NCI-H2227 (cell line): Measurements from ENCODE around the gene CHP1.
"Not testable (repeated sequence)": the region's sequence is repeated elsewhere in the genome, so short reads cannot be mapped to it uniquely, and the experiment has no call there.

Experiments used
- DNase-seq: peaks from one replicate; lab custom pipeline; 2025; ENCODE audit not compliant: unreplicated experiment; lab: John Stamatoyannopoulos, UW

The CHP1 gene

GRCh38 chr15:41230650-41231421, at the start of gene CHP1, which contains the start of gene EXD1:
TSS of gene CHP1 (plus strand) at chr15:41231268. CDS start at chr15:41231383, 115 bp downstream.
TSS of gene EXD1 (minus strand) at chr15:41230757. CDS start at chr15:41226575, 4,182 bp downstream.
- DNase-seq: peak; percentile 95

- no peak for DNase-seq
These were observed 48.8 kb upstream of the CHP1 start for GRCh38 chr15:41182266-41182665.

GRCh38 chr15:41183581-41183980, 47.5 kb upstream of the CHP1 start:
- DNase-seq: no peak

GRCh38 chr15:41194444-41194843, 36.6 kb upstream of the CHP1 start:
- no peak for DNase-seq

- DNase-seq: no peak
These were observed 31.6 kb upstream of the CHP1 start for GRCh38 chr15:41199470-41199869.

GRCh38 chr15:41203395-41203794, 27.7 kb upstream of the CHP1 start:
- no peak for DNase-seq

GRCh38 chr15:41205315-41205714, 25.8 kb upstream of the CHP1 start:
- DNase-seq: no peak

GRCh38 chr15:41207687-41208448, 23.2 kb upstream of the CHP1 start:
- no peak for DNase-seq

- DNase-seq: no peak
These were observed 15.4 kb upstream of the CHP1 start for GRCh38 chr15:41215708-41216107.

GRCh38 chr15:41218851-41219250, 12.2 kb upstream of the CHP1 start:
- no peak for DNase-seq

- DNase-seq: no peak
These were observed 11.7 kb upstream of the CHP1 start for GRCh38 chr15:41219381-41219780.

GRCh38 chr15:41230345-41230649, 771 bp upstream of the CHP1 start:
- DNase-seq: no peak

GRCh38 chr15:41231422-41232226, 556 bp downstream of the CHP1 start:
- no peak for DNase-seq

- no peak for DNase-seq
These were observed 2.3 kb downstream of the CHP1 start for GRCh38 chr15:41233367-41233771.

- DNase-seq: not testable (repeated sequence)
These were observed 4.2 kb downstream of the CHP1 start for GRCh38 chr15:41235228-41235627.

GRCh38 chr15:41235929-41236328, 4.9 kb downstream of the CHP1 start:
- no peak for DNase-seq

- DNase-seq: no peak
These were observed 7.0 kb downstream of the CHP1 start for GRCh38 chr15:41238100-41238499.

GRCh38 chr15:41241221-41241964, 10.3 kb downstream of the CHP1 start:
- DNase-seq: peak; percentile 80

- DNase-seq: not testable (repeated sequence)
These were observed 19.7 kb downstream of the CHP1 start for GRCh38 chr15:41250745-41251144.

GRCh38 chr15:41251411-41251810, 20.3 kb downstream of the CHP1 start:
- no peak for DNase-seq

GRCh38 chr15:41254560-41254959, 23.5 kb downstream of the CHP1 start:
- no peak for DNase-seq
